HG02970 (cell line): Measurements from ENCODE around the gene COX6A2.

Source experiments
- ATAC-seq: cut with Tn5 transposase; IDR thresholded peaks from one replicate; pipeline ENCODE4 v1.9.1; 2021; ENCODE audit warnings: mild to moderate bottlenecking, moderate library complexity, moderate number of reproducible peaks; ENCODE audit not compliant: unreplicated experiment, low FRiP score

The COX6A2 gene

GRCh38 chr16:31411024-31411844 is 16.9 kb downstream of the COX6A2 start:
- no peak for ATAC-seq

GRCh38 chr16:31410082-31410481 is 18.1 kb downstream of the COX6A2 start:
- ATAC-seq, result no peak

GRCh38 chr16:31409433-31409832 is 18.7 kb downstream of the COX6A2 start:
- no peak for ATAC-seq

GRCh38 chr16:31407406-31407805 is 20.8 kb downstream of the COX6A2 start:
- ATAC-seq, result no peak

GRCh38 chr16:31404353-31405064 is 23.7 kb downstream of the COX6A2 start:
- no peak for ATAC-seq

GRCh38 chr16:31403590-31404352 is 24.4 kb downstream of the COX6A2 start:
- ATAC-seq, result no peak

- no peak for ATAC-seq
Observed at GRCh38 chr16:31402687-31403086, 25.5 kb downstream of the COX6A2 start.

GRCh38 chr16:31401436-31401835 is 26.7 kb downstream of the COX6A2 start:
- ATAC-seq, result no peak

- no peak for ATAC-seq
Observed at GRCh38 chr16:31400191-31400590, 28.0 kb downstream of the COX6A2 start.

- no peak for ATAC-seq
Observed at GRCh38 chr16:31397701-31398100, 30.5 kb downstream of the COX6A2 start.

GRCh38 chr16:31397096-31397660 is 31.0 kb downstream of the COX6A2 start:
- no peak for ATAC-seq

- no peak for ATAC-seq
Observed at GRCh38 chr16:31395647-31396046, 32.5 kb downstream of the COX6A2 start.

GRCh38 chr16:31393056-31393455 is 35.1 kb downstream of the COX6A2 start, which contains the start of gene ITGAD:
Gene ITGAD, plus strand, starts transcription at chr16:31393335. Its CDS starts 26 bp downstream, at chr16:31393361.
- no peak for ATAC-seq

- no peak for ATAC-seq
Observed at GRCh38 chr16:31390504-31391041, 37.6 kb downstream of the COX6A2 start.

GRCh38 chr16:31388535-31388934 is 39.6 kb downstream of the COX6A2 start:
- ATAC-seq, result no peak

- ATAC-seq, result no peak
Observed at GRCh38 chr16:31386157-31386984, 41.8 kb downstream of the COX6A2 start.

- no peak for ATAC-seq
Observed at GRCh38 chr16:31385680-31386079, 42.5 kb downstream of the COX6A2 start.

GRCh38 chr16:31382485-31383161 is 45.5 kb downstream of the COX6A2 start:
- no peak for ATAC-seq

GRCh38 chr16:31380201-31380600 is 48.0 kb downstream of the COX6A2 start:
- ATAC-seq, result no peak
